Measurements from ENCODE around the gene NR2F2. TPM values are rescaled to one million over a fixed set of nuclear protein-coding genes. Genes with fewer than 3 reads are reported as not detected.

NR2F2 gene
- total and polyA plus RNA-seq, 2 experiments from 2014 or later = 0.63 to 1.2 TPM

GRCh38 chr15:96356494-96357455 lies 26.3 kb downstream of the NR2F2 start:
- Histone ChIP-seq H3K27me3 (peaks cover 100% of the 10 kb centered on the region), H3K9me3 (ENCODE audit: low read depth) (no peaks in the 10 kb centered on the region), H3K4me1 (ENCODE audit: low read depth) (peaks cover 12% of the 10 kb centered on the region), H3K36me3 (no peaks in the 10 kb centered on the region), H3K27ac (no peak overlapping the region), H3K4me3 (peak overlapping the region; percentile 50)
- DNase-seq (ENCODE audit: low read depth in 1 of 2, low spot score in 1 of 2) = peak; percentile 80 to 88
- peak; percentile 89 for TF ChIP-seq CTCF (IDR thresholded peaks at IDR 0.05; ENCODE audit: low read depth, low read length)

- peaks cover 12% of the 10 kb centered on the region for H3K4me1 ChIP-seq (ENCODE audit: low read depth)
- H3K4me3 ChIP-seq = no peak overlapping the region
- H3K27ac ChIP-seq = no peak overlapping the region
- no peaks in the 10 kb centered on the region for H3K9me3 ChIP-seq (ENCODE audit: low read depth)
- no peaks in the 10 kb centered on the region for H3K36me3 ChIP-seq
- H3K27me3 ChIP-seq = peaks cover 100% of the 10 kb centered on the region
- no peak for TF ChIP-seq CTCF (IDR thresholded peaks at IDR 0.05; ENCODE audit: low read depth, low read length)
- no peak for DNase-seq (ENCODE audit: low read depth in 1 of 2, low spot score in 1 of 2)
Observed at GRCh38 chr15:96358001-96358801, 27.7 kb downstream of the NR2F2 start.

- peaks cover 100% of the 10 kb centered on the region for H3K27me3 ChIP-seq
- DNase-seq (ENCODE audit: low read depth in 1 of 2, low spot score in 1 of 2) = no peak
- no peak overlapping the region for H3K4me3 ChIP-seq
- H3K27ac ChIP-seq = no peak overlapping the region
- no peaks in the 10 kb centered on the region for H3K36me3 ChIP-seq
- H3K9me3 ChIP-seq (ENCODE audit: low read depth) = no peaks in the 10 kb centered on the region
- peaks cover 10% of the 10 kb centered on the region for H3K4me1 ChIP-seq (ENCODE audit: low read depth)
- no peak for TF ChIP-seq CTCF (IDR thresholded peaks at IDR 0.05; ENCODE audit: low read depth, low read length)
Observed at GRCh38 chr15:96358821-96359615, 28.5 kb downstream of the NR2F2 start.

GRCh38 chr15:96359616-96360521 lies 29.4 kb downstream of the NR2F2 start:
- peak; percentile 42 to 48 for DNase-seq (ENCODE audit: low read depth in 1 of 2, low spot score in 1 of 2)
- Histone ChIP-seq H3K36me3 (no peaks in the 10 kb centered on the region), H3K27ac (no peak overlapping the region), H3K27me3 (peaks cover 100% of the 10 kb centered on the region), H3K4me3 (peak overlapping the region; percentile 20), H3K4me1 (ENCODE audit: low read depth) (peaks cover 7% of the 10 kb centered on the region), H3K9me3 (ENCODE audit: low read depth) (no peaks in the 10 kb centered on the region)
- no peak for TF ChIP-seq CTCF (IDR thresholded peaks at IDR 0.05; ENCODE audit: low read depth, low read length)
